Myocyte (in vitro differentiated cells): ENCODE results near the gene ENDOG. TPM values are rescaled to one million over a fixed set of nuclear protein-coding genes. Genes with fewer than 3 reads are reported as not detected.
A peak's percentile ranks its signal among the peaks of the same experiment; 100 is the strongest.
"Not testable (repeated sequence)": the region's sequence is repeated elsewhere in the genome, so short reads cannot be mapped to it uniquely, and the experiment has no call there.

Source experiments
- DNase-seq: peaks from one replicate; pipeline ENCODE4 v3.0.0-alpha.2; 2012; ENCODE audit warnings: low read depth
- total RNA-seq: library from RNA; depleted of rRNA; stranded (reverse); fragments of >200 nt; gene quantifications from 2 replicates; pipeline ENCODE4 v1.2.3, GENCODE V29; 2014

Gene ENDOG
- total RNA-seq, 1 donor from 2014 or later: 95.6 TPM

DNA sequence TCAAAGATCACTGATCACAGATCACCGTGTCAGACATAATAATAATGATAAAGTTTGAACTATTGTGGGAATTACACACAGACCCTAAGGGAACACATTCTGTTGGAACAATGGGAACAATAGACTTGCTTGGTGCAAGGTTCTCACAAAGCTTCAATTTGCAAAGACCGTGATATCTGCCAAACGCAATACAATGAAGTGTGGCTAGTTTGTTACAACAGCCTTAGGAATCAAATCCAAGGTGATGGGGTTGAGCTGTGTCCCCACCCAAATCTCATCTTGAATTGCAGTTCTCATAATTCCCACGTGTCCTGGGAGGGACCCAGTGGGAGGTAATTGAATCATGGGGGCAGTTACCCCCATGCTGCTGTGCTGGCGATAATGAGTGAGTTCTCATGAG, 42.6 kb downstream of the ENDOG start:
- no peak for DNase-seq

DNA sequence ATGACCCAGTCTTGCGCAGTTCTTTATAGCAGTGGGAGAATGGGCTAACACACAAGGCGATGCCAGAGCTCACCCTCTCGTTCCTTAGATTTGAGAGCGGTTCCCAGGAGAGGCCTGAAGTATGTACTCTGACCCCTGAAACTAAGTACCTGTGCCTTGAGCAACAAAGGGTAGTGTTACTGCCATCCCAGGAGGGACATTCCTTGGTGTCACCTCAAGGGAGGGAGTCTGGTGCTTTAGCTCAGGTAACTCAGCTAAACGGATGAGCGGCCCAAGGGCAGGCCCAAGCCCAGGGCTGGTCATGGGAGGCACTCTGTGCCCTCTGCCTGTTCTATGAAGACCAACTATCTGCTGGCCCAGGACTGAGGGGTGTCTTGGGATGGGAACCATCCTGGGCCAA, 43.2 kb downstream of the ENDOG start:
- no peak for DNase-seq

DNA sequence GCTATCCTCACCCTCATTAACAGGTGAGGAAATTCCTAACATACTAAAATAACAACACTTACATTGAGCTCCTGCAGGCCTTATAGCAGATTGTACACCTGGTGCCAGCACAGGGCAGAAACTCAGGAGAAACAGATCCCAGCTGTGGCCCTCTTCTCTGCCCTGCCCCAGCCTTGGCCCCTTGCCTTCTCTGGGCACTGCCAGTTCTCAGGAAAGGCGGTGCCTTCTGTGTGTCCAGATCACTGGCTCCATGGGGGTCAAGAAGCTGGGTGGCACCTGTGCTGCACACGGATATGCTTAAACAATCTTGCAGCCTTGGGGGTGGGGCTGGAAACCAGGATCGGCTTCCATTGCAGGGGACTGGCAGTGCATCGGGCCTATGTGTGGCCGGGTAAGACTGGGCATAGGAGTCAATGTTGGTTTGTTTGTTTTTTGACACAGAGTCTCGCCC, 44.1 kb downstream of the ENDOG start:
- no peak for DNase-seq

DNA sequence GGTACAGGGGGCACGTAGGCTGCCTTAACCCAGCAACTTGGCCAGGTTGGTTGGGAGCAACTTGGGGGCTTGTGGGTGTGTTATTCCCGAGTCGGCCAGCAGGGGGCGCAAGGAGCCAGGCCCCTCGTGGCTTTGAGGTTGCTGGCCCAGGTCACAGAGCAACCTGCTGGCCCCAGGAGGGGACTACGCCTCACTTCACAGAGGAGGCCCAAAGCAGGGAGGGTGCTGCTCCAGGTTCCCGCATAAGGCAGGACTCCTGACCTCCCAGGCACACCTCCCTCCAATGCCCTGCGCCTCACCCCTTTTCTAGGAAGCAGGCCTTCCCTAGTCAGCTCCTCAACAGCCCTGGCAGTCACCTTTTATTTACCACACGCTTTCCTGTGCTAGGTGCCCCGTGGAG, 45.3 kb downstream of the ENDOG start:
- DNase-seq: peak; percentile 49

DNA sequence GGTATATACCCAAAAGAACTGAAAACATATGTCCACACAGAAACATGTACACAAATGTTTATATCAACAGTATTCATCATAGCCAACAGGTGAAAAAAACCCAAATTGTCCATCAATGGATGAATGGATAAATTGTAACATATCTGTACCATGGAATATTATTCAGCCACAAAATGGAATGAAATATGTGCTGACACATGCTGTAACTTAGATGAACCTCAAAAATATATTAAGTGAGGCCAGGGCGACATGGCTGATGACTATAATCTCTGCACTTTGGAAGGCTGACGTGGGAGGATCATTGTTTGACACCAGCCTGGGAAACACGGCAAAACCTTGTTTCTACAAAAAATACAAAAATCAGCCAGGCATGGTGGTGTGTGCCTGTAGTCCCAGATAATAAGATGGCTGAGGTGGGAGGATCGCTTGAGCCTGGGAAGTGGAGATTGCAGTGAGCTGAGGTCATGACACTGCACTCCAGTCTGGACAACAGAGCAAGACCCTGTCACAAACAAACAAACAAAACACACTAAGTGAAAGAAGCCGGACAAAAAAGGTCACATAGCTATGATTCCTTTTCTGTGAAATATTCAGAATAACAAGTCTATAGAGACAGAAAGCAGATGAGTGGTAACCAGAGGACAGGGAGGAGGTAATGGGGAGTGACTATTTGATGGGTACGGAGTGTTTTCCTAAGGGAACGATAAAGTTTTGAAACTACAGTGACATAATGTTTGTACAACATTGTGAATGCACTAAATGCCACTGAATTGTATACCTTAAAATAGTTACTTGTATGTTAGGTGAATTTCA, 52.0 kb downstream of the ENDOG start:
- DNase-seq: no peak

DNA sequence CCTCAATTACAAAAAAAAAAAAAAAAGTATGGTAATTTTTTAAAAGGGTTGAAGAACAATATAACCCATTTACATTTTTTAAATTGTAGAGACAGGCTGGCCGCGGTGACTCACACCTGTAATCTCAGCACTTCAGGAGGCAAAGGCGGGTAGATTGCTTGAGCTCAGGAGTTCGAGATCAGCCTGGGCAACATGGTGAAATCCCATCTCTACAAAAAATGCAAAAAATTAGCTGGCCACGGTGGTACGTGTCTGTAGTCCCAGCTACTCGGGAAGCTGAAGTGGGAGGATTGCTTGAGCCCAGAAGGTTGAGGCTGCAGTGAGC, 52.6 kb downstream of the ENDOG start:
- DNase-seq: not testable (repeated sequence)

Other genes with a start within 250 kb of the ENDOG start
- 98.8 and 116 TPM in 2 replicates for gene DYNC2I2, start 161.7 kb upstream of the ENDOG start, total RNA-seq
- gene SET, start 129.3 kb upstream of the ENDOG start, total RNA-seq: 382 and 394 TPM in 2 replicates
- 2.0 TPM in 2 replicates for gene PKN3, start 116.0 kb upstream of the ENDOG start, total RNA-seq
- 18.9 and 28.7 TPM in 2 replicates for gene ZDHHC12, start 94.4 kb upstream of the ENDOG start, total RNA-seq
- 47.0 and 54.2 TPM in 2 replicates for gene ZER1, start 46.6 kb upstream of the ENDOG start, total RNA-seq
- gene TBC1D13, start 31.2 kb upstream of the ENDOG start, total RNA-seq: 30.2 and 42.4 TPM in 2 replicates
- gene SPOUT1, start 11.3 kb downstream of the ENDOG start, total RNA-seq: 14.0 and 19.3 TPM in 2 replicates
- gene KYAT1, start 63.5 kb downstream of the ENDOG start, total RNA-seq: 9.9 and 13.5 TPM in 2 replicates
- 35.3 and 51.9 TPM in 2 replicates for gene LRRC8A, start 63.6 kb downstream of the ENDOG start, total RNA-seq
- gene PHYHD1, start 102.5 kb downstream of the ENDOG start, total RNA-seq: 10.0 and 12.3 TPM in 2 replicates
- gene DOLK, start 129.1 kb downstream of the ENDOG start, total RNA-seq: 31.0 and 34.2 TPM in 2 replicates
- gene NUP188, start 129.2 kb downstream of the ENDOG start, total RNA-seq: 33.9 and 53.6 TPM in 2 replicates
- gene SH3GLB2, start 209.8 kb downstream of the ENDOG start, total RNA-seq: 119 and 154 TPM in 2 replicates
- 36.2 and 37.9 TPM in 2 replicates for gene MIGA2, start 218.1 kb downstream of the ENDOG start, total RNA-seq